ENCODE measurements around the gene CHPF.

The CHPF gene

GRCh38 chr2:219538504-219538951, 5.1 kb downstream of the CHPF start:
- H3K79me2 ChIP-seq (ENCODE audit: control insufficient read depth, insufficient read depth, low read length, unreplicated experiment): peaks cover 6% of the 10 kb centered on the region
- H3K4me1 ChIP-seq (ENCODE audit: control insufficient read depth, insufficient read depth, low read length, unreplicated experiment): peaks cover 8% of the 10 kb centered on the region
- H3K4me3 ChIP-seq (ENCODE audit: low read depth, low read length): no peak overlapping the region
- no peaks in the 10 kb centered on the region for H3K27me3 ChIP-seq (ENCODE audit: insufficient read depth, low read length)
- H2AFZ ChIP-seq (ENCODE audit: low read length, unreplicated experiment): no peak overlapping the region
- H3K36me3 ChIP-seq (ENCODE audit: insufficient read depth, low read length): 0 out of 2 replicates have a peak, but pooled peaks cover 8% of the 10 kb centered on the region
- H3K27ac ChIP-seq (ENCODE audit: low read depth, low read length): no peak overlapping the region

GRCh38 chr2:219537657-219538488, 5.7 kb downstream of the CHPF start:
- Histone ChIP-seq H3K4me3 (ENCODE audit: low read depth, low read length) (no peak overlapping the region), H2AFZ (ENCODE audit: low read length, unreplicated experiment) (no peak overlapping the region), H3K36me3 (ENCODE audit: insufficient read depth, low read length) (0 out of 2 replicates have a peak, but pooled peaks cover 8% of the 10 kb centered on the region), H3K27me3 (ENCODE audit: insufficient read depth, low read length) (no peaks in the 10 kb centered on the region), H3K27ac (ENCODE audit: low read depth, low read length) (no peak overlapping the region), H3K4me1 (ENCODE audit: control insufficient read depth, insufficient read depth, low read length, unreplicated experiment) (peaks cover 8% of the 10 kb centered on the region), H3K79me2 (ENCODE audit: control insufficient read depth, insufficient read depth, low read length, unreplicated experiment) (peaks cover 6% of the 10 kb centered on the region)

- Histone ChIP-seq H3K27ac (ENCODE audit: low read depth, low read length) (no peak overlapping the region), H3K27me3 (ENCODE audit: insufficient read depth, low read length) (peaks cover 6% of the 10 kb centered on the region; the same call in 1 of the 2 replicates), H2AFZ (ENCODE audit: low read length, unreplicated experiment) (no peak overlapping the region), H3K4me1 (ENCODE audit: control insufficient read depth, insufficient read depth, low read length, unreplicated experiment) (peaks cover 2% of the 10 kb centered on the region), H3K4me3 (ENCODE audit: low read depth, low read length) (no peak overlapping the region), H3K79me2 (ENCODE audit: control insufficient read depth, insufficient read depth, low read length, unreplicated experiment) (no peaks in the 10 kb centered on the region), H3K36me3 (ENCODE audit: insufficient read depth, low read length) (0 out of 2 replicates have a peak, but pooled peaks cover 8% of the 10 kb centered on the region)
These were observed 6.6 kb downstream of the CHPF start for GRCh38 chr2:219536967-219537366.

- Histone ChIP-seq H3K27ac (ENCODE audit: low read depth, low read length) (no peak overlapping the region), H3K4me1 (ENCODE audit: control insufficient read depth, insufficient read depth, low read length, unreplicated experiment) (no peaks in the 10 kb centered on the region), H3K27me3 (ENCODE audit: insufficient read depth, low read length) (peaks cover 9% of the 10 kb centered on the region; the same call in 1 of the 2 replicates), H3K79me2 (ENCODE audit: control insufficient read depth, insufficient read depth, low read length, unreplicated experiment) (no peaks in the 10 kb centered on the region), H3K36me3 (ENCODE audit: insufficient read depth, low read length) (0 out of 2 replicates have a peak, but pooled peaks cover 8% of the 10 kb centered on the region), H2AFZ (ENCODE audit: low read length, unreplicated experiment) (no peak overlapping the region), H3K4me3 (ENCODE audit: low read depth, low read length) (no peak overlapping the region)
These were observed 7.2 kb downstream of the CHPF start for GRCh38 chr2:219536425-219536824.

GRCh38 chr2:219533930-219534661, 9.5 kb downstream of the CHPF start:
- H3K27me3 ChIP-seq (ENCODE audit: insufficient read depth, low read length): peaks cover 18% of the 10 kb centered on the region
- no peak overlapping the region for H3K27ac ChIP-seq (ENCODE audit: low read depth, low read length)
- no peak overlapping the region for H3K4me3 ChIP-seq (ENCODE audit: low read depth, low read length)
- H3K79me2 ChIP-seq (ENCODE audit: control insufficient read depth, insufficient read depth, low read length, unreplicated experiment): no peaks in the 10 kb centered on the region
- H3K36me3 ChIP-seq (ENCODE audit: insufficient read depth, low read length): no peaks in the 10 kb centered on the region
- no peaks in the 10 kb centered on the region for H3K4me1 ChIP-seq (ENCODE audit: control insufficient read depth, insufficient read depth, low read length, unreplicated experiment)
- no peak overlapping the region for H2AFZ ChIP-seq (ENCODE audit: low read length, unreplicated experiment)

GRCh38 chr2:219532378-219532649, 11.3 kb downstream of the CHPF start:
- Histone ChIP-seq H2AFZ (ENCODE audit: low read length, unreplicated experiment) (no peak overlapping the region), H3K79me2 (ENCODE audit: control insufficient read depth, insufficient read depth, low read length, unreplicated experiment) (no peaks in the 10 kb centered on the region), H3K27ac (ENCODE audit: low read depth, low read length) (no peak overlapping the region), H3K36me3 (ENCODE audit: insufficient read depth, low read length) (no peaks in the 10 kb centered on the region), H3K27me3 (ENCODE audit: insufficient read depth, low read length) (peaks cover 31% of the 10 kb centered on the region), H3K4me3 (ENCODE audit: low read depth, low read length) (no peak overlapping the region), H3K4me1 (ENCODE audit: control insufficient read depth, insufficient read depth, low read length, unreplicated experiment) (no peaks in the 10 kb centered on the region)

GRCh38 chr2:219531639-219532377, 11.8 kb downstream of the CHPF start:
- Histone ChIP-seq H3K4me1 (ENCODE audit: control insufficient read depth, insufficient read depth, low read length, unreplicated experiment) (no peaks in the 10 kb centered on the region), H3K79me2 (ENCODE audit: control insufficient read depth, insufficient read depth, low read length, unreplicated experiment) (no peaks in the 10 kb centered on the region), H3K27ac (ENCODE audit: low read depth, low read length) (no peak overlapping the region), H3K27me3 (ENCODE audit: insufficient read depth, low read length) (peaks cover 34% of the 10 kb centered on the region), H3K36me3 (ENCODE audit: insufficient read depth, low read length) (no peaks in the 10 kb centered on the region), H2AFZ (ENCODE audit: low read length, unreplicated experiment) (no peak overlapping the region), H3K4me3 (ENCODE audit: low read depth, low read length) (no peak overlapping the region)

GRCh38 chr2:219530048-219530963, 13.3 kb downstream of the CHPF start:
- H3K4me3 ChIP-seq (ENCODE audit: low read depth, low read length): peak overlapping the region; percentile 62; the same call in 1 of the 2 replicates
- H2AFZ ChIP-seq (ENCODE audit: low read length, unreplicated experiment): no peak overlapping the region

GRCh38 chr2:219527472-219527871, 16.1 kb downstream of the CHPF start:
- H3K4me3 ChIP-seq (ENCODE audit: low read depth, low read length): no peak overlapping the region
- no peaks in the 10 kb centered on the region for H3K36me3 ChIP-seq (ENCODE audit: insufficient read depth, low read length)
- H3K79me2 ChIP-seq (ENCODE audit: control insufficient read depth, insufficient read depth, low read length, unreplicated experiment): no peaks in the 10 kb centered on the region
- H3K4me1 ChIP-seq (ENCODE audit: control insufficient read depth, insufficient read depth, low read length, unreplicated experiment): peaks cover 2% of the 10 kb centered on the region
- H3K27ac ChIP-seq (ENCODE audit: low read depth, low read length): no peak overlapping the region
- no peak overlapping the region for H2AFZ ChIP-seq (ENCODE audit: low read length, unreplicated experiment)
- peaks cover 35% of the 10 kb centered on the region for H3K27me3 ChIP-seq (ENCODE audit: insufficient read depth, low read length)

More at GRCh38 chr2:219530048-219530963, 13.3 kb downstream of the CHPF start:
- no peak overlapping the region for H3K27ac ChIP-seq (ENCODE audit: low read depth, low read length)
- H3K79me2 ChIP-seq (ENCODE audit: control insufficient read depth, insufficient read depth, low read length, unreplicated experiment): no peaks in the 10 kb centered on the region
- no peaks in the 10 kb centered on the region for H3K36me3 ChIP-seq (ENCODE audit: insufficient read depth, low read length)
- H3K4me1 ChIP-seq (ENCODE audit: control insufficient read depth, insufficient read depth, low read length, unreplicated experiment): no peaks in the 10 kb centered on the region
- peaks cover 36% of the 10 kb centered on the region for H3K27me3 ChIP-seq (ENCODE audit: insufficient read depth, low read length)

GRCh38 chr2:219527076-219527394, 16.6 kb downstream of the CHPF start:
- Histone ChIP-seq H2AFZ (ENCODE audit: low read length, unreplicated experiment) (no peak overlapping the region), H3K4me1 (ENCODE audit: control insufficient read depth, insufficient read depth, low read length, unreplicated experiment) (peaks cover 3% of the 10 kb centered on the region), H3K79me2 (ENCODE audit: control insufficient read depth, insufficient read depth, low read length, unreplicated experiment) (no peaks in the 10 kb centered on the region), H3K4me3 (ENCODE audit: low read depth, low read length) (no peak overlapping the region), H3K27me3 (ENCODE audit: insufficient read depth, low read length) (peaks cover 30% of the 10 kb centered on the region), H3K36me3 (ENCODE audit: insufficient read depth, low read length) (no peaks in the 10 kb centered on the region), H3K27ac (ENCODE audit: low read depth, low read length) (no peak overlapping the region)
